ENCODE results near the gene ANKRD13B.

The ANKRD13B gene

DNA sequence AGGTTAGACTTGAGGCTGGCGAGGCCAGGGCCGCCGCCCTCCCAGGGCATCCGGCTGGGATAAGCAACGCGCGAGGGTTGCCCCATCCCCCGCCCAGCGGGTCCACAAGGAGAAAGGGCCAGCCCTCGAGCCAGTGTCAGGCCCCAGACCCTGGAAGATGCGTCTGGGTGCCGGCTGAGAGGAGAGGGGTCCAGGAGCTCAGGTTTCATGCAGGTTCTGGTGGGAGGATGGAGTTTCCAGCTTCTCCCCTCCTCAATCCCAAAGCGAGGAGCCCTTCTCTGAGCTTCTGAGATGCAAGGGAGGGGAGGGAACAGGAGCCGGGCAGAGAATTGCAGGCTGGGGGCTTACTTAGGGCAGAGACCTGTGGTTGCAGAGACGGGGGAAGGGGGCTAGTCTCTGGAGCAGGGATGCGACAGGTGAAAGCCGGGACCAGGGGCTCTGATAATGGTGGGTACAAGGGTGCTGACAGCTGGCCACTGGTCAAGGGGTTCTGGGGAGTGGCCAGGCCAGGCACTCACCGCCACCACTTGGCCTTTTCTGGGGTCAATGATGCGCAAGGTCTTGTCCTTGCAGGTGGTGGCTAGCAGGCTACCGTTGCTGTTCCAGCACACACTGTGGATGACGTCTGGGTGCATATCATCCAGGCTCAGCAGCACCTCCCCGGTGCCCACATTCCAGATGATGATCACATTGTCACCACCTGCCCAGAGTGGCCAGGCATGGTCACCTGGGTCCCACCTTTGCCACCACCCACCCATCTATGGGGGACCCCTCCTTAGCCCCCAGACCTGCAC, 25.5 kb downstream of the ANKRD13B start:
- DNase-seq: no peak

DNA sequence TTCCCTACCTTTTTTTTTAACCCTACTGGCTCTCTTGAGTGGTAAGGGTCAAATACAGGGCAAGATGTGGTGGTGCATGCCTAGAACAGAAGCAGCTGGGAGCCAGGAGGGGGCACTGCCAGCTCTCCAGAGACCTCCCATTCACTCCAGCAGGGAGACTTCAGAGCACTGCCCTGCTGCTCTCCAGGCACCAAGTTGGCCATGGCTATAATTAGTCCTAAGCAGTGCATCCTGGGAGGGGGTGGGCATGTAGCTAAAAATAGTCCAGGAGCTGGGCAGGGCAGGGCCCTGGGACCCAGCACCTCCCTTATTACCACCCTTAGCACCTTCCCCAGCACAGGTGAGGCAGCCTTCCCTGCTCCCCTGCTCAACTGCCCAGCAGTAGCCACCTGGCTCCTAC, 26.3 kb downstream of the ANKRD13B start:
- DNase-seq: peak; percentile 26

DNA sequence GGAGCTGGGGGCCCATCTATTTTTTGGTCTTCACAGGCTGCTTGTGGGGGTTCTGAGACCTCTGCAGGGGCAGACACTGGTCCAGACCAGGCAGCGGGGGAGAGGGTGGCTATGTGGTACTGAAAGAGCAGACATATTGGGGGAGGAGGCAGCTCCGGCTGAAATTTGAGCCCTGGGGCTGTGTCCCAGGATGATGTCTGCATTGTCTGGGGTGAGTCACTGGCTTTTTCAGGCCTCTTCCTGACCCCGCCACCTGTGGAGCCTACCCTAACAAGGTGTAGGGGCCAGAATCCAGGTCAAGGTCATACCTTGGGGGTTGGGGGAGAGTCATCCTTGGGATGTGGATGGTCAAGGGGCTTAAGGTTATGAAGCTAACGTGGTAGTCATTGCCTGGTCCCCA, 27.3 kb downstream of the ANKRD13B start:
- DNase-seq: no peak

DNA sequence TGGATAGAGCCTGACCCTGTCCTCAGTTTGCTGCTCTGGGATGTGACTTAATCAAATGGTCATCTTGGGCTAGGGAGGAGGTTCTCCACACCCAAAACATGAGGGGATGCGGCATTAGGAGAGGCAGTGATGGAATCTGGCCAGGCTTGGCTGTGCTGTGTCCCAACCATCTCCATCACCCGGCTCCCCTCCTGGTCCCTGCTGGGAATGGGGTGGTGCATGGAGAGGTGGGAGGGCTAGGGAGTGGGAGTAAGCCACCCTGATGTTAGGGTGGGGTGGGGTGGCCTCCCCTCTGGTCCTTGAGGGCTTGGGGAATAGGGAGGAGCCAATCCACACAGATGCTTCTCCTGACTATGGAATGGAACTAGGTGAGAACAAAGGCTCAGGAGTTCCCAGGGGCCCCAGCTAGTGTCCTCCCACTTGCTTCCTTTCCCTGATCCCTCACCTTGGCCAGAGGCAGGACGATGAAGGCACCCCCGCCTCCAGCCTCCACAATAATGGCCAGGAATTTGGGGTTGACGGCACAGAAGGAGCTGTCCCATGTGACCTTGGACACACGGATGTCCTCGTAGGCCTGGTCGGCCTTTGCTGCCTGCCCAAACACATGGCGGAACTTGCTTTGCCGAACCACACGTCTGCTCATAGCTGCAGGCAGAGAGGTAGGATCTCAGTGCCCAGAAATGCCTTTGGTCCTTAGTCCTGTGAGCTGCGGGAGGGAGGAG, 28.0 kb downstream of the ANKRD13B start:
- DNase-seq: no peak

DNA sequence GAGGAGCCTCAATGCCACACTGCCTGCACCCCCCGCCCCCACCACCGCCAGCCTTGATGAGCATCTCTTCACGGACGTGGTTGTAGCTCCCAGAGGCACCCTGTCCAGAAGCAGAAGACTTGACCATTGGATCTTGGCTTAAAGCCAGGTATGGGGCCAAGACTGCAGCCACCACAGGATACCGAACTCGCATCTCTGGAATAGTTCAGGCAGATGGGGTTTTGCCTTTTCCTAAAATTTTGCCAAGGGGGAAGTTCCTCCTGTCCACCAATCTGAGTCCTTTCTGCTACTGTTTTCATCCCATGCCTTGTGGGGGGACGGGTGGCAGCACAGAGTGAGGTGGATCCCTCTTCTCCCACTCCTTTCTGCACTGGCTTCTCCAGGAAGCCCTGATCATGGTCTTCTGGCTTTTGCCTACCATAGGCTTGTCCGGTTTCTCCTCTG, 28.8 kb downstream of the ANKRD13B start:
- no peak for DNase-seq

DNA sequence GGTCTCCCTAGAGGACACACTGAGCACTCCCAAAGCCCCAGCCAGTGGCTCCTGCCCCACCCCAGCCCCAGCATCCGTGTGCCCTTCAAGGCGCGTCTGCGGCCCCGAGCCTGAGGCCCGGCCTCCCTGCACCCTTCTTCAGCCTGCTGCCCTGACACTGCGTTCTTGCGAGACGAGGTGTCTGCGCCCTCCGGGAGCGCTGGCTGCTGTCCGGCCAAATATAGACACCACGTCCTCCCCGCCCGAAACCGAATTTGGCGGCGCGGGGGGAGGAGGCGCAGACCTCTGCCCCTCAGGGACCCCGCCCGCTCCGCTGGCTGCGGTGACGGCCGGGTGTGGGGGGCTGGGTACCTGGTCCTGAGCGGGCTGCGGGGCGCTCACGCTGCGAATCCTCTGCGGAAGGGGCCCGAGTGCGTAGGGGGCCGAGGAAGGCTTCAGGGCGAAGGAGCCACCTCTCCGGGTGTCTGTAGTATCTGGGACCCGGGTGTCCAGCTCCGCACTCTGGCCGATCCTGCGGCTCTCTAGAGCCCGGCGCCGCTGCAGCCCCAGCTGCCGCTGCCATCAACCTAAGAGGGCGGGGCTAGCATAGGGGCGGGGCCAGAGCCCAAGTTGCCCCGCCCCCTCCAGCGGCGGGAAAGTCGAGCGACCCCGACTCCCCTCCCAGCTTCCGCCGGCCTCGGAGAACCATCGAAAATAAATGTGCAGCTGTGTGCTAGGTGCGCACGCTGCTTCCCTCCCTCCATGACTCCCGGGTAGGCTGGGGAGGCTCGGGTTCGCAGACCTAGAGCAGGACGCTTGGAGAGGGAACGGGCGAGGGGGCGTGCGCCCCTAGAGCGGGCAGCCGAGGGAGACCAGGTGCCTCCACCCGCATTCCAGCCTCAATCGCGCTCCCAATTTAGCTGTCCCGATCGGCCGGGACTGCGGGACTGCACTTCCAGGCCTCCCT, 29.7 kb downstream of the ANKRD13B start, which contains the start of gene CORO6:
CORO6 (minus strand) TSS at position 576 of the 946 bp plus-strand sequence. CDS start 1,491 bp downstream, outside the sequence.
- peak; percentile 81 for DNase-seq

DNA sequence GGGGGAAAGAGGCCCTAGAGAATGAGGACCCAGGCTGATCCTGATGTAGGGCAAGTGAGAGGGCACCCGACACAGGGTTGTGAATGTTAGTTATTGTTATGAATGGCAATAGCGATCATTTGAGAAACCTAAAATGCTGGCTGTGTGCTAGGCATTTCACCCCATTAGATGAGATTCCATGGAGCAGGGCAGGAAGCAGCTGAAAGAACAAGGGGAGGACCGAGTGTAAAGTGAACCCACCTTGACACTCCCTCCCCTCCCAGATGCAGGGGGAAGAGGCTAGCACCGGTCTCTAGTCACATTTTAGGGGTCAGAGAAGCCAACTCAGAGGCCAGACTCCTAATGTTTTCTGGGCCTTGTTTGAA, 30.3 kb downstream of the ANKRD13B start:
- DNase-seq: no peak

DNA sequence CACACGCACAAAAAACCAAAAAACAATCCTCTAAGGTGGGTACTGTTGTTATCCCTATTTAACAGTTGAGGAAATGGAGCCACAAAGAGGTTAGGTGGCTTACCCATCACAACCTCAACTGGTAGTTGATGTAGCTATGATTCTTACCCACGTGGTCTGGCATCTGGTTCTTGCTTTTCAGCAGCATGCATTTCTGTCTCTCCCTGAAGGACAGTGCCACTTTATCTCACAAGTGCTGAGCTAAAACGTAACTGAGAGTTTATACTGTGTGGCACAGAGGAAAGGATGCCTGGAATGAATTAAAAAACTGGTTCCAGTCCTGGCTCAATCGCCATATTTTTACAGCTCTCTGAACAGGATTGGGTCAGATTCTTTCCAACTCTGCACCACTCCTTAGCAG, 31.7 kb downstream of the ANKRD13B start:
- peak; percentile 68 for DNase-seq

DNA sequence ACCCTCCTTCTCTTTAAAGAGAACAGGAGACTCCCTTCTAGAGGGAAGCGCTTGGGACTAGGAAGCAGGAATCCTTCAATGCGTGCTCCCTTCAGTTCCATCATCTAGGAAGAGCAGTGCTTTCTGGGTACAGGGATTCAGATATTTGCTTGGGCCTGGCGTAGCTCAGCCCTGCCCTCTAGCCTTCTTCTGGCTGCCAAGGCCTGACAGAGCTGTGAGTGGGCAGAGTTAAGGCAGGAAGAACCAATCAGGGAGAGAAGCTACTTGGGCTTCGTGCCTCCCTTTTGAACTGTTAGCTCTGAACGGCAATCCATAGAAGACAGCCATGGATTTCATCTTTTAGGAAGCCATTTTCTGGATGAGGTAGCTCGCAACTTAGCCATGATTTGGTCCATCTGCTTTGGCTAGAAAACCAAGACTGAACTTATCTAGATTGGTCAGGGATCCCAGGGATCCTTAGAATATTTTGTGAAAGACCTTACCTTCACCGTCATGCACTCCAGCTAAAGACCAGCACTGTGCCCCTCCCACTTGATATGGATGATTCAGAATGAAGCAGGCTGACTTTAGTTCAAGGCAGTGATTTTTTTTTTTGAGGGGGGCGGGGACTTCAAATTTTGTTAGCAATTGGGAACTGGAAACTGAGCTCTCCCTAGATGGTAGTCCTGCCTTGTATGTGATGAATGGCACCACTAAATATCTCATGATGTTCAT, 32.3 kb downstream of the ANKRD13B start:
- peak; percentile 21 for DNase-seq

DNA sequence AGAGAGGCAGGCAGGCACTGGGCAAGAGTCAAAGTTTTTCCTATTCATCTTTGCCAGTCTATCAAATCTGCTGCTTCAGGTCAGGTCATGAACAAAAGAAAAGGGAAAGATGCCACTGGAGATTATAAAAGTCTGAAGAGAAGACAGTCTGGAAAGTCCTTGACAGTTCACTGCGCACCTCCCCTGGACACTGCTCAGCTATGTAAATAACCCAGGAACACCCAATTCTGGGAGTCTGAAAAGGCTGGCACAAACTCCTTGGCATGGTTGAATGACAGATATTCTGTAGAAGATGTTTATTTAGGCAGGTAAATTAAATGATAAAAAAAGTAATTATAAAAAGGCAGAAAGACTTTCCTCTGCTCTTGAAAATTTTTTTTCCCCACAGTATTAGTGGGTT, 35.0 kb downstream of the ANKRD13B start:
- DNase-seq: no peak

DNA sequence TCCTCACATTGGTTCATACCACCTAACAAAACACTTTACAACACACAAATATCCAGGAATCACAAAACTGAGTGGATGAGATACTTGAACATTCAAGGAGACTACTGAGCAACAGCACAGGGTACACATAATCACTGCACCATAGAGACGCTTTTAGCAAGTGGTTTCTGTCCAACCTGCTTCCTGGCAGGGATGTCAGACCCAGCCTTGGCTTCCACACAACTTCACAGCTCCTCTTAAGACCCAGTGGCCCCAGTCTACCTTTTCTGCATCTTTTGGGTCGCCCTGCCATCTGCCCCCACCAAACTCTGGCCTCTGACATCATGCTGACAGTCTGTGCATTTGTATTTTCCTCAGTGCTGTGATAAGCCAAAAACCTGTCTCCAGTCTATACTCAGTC, 35.7 kb downstream of the ANKRD13B start:
- DNase-seq: no peak

DNA sequence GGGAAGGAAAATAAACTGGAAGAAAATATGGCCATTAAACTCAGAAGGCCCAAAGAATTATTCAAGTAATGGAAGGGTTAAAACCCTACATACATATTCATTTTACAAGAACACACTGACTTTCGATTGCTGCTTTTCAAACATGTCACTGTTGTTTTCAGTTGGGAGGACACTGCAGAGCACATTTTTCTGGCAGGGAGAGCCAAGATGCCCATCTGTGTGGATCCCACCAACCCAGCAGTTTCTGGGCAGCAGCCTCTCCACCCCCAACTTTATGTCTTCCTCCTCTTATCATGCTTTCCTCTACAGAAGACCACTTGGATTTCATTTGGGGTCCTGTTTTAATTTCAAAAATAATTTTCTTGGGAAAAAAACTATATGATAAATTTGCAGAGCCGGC, 36.9 kb downstream of the ANKRD13B start:
- DNase-seq: no peak

DNA sequence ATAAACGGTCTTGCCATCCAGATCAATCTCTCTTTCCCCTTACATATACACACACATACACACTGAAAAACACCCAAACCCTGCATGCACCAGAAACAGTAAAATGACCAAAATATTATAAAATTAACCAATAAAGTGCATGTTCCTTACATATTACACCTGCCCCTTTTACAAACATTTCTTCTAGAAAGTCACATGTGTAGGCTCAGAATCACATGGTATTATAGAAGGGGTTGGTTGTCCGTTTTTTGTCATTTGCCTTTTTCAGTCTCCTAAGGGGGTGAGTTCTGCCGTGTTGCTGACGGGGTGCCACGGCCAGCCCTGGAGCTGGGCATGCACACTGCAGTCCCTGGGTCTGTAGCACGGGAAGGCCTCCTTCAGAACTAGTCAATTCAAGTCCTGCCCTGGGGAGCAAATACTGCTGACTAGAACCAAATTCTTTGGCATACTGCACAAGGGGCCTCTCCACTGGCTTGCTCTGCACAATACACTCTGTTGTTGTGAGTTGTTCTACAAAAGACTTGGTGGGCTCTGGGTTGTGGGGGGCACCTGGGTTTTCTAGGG, 37.8 kb downstream of the ANKRD13B start:
- no peak for DNase-seq

DNA sequence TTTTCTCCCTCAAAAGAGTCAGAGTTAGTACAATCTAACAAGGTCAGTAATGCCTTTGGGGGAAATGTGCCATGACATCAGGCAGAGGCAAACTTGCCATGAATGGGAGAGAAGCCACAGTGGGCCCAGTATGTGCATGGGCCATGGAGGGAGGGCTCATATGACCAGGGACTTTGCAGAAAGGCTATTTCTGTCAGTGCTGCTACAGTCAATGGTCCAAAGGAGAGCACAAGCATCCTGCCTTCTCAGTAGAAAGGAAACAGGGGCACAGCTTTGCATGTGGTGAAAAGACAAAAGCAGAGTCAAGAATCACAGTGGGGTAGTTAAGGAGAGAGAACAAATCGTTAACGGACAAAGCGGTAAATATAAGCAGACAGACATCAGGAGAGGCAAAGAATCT, 41.0 kb downstream of the ANKRD13B start:
- DNase-seq: no peak

DNA sequence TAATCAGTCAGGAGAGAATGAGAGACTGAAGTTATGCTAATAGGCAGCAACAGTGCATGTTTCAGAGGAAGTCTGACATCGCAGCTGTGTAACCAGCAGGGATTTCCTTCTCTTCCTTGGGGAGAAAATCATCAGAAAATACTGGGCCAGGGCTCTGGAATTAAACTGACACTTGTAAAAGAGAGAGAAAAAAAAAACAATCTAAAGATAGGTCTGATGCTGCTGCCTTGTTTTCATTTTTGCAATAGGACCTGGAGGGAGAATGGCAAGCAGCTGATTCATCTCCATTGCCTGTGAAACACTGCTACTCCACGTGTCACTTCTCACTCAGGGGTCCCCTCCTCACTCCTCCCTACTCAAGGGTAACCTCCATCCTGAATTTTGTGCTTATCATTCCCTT, 47.5 kb downstream of the ANKRD13B start:
- no peak for DNase-seq

DNA sequence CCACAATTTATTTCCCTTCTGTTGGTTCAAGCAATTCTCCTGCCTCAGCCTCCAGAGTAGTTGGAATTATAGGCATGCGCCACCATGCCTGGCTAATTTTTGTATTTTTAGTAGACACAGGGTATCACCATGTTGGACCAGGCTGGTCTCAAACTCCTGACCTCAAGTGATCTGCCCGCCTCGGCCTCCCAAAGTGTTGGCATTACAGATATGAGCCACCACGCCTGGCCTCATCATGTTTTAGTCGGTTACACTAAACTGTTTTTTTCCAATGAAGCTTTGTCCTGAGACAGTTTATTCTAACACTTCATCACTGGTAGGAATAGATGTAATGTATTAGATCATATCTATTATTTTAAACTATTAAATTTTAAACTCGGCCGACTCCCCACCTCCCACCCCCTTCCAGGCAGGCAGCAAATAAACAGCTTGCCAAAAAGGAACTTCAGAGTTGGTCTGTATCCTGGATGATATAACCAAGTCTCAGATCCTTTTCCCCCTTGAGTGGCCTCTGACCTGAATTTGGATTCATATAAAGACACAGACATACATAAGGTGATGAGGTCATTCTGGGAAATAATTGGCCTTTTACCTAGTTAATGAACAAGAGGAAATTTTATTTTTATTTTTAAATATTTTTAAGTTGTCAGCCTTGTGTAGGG, 48.2 kb downstream of the ANKRD13B start:
- no peak for DNase-seq

DNA sequence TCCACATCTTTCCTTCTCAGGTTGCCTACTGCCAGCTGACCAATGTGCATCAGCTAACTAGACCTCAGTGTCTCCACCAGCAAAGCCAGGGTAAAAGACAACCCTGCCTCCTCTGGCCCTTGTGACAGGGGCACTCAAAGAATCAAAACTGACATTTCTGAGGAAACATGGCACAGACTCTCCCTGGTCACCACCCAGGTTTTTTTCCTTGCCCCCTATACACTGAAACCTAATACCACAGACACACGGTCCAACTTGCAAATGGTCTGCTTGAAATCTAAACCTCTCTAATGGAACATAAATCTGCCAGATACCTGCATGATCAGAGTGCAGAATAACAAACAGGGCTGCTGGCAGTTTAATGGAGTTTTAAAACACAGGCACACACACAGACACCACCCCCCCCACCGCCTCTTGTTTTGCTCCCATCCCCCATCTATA, 49.3 kb downstream of the ANKRD13B start:
- DNase-seq: no peak

DNA sequence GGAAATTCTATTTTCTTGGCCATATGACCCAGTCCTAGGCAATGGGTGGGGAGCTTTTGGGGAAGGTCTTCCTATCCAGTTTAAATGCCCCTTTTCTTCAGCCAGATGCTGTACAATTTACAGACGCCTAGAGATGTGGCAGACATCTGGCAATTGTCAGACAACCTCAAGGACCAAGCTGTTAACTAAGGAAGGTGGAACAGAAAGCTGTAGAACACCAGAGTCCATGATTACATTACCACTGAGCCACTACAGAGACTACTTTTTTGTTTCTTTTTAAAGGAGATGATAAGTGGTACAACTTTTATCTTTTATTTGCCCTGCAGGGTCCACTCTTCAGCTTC, 50.9 kb downstream of the ANKRD13B start:
- DNase-seq: no peak

DNA sequence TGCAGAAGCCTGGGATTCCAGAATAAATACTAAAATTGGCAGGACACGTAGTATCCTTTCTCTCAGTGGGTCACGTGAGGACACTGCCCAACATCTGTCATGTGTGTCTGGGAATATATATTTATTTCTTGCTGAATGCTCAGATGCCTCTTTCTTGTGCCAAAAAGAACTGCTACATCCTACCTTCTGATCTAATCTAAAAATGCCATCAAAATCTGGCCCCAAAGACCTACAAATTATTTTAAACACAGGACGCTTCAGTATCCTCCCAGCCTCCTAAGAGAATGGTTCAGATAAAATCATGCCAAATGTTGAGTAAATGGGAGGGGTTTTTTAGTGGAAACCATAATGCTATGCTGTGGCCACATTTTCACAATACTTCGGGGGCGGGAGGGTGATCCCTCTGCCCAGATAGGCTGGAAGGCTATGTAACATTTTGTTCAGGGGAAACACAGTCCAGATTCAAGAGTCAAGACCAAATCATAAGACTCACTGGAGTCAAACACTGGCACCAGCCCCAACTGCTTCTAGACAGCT, 52.7 kb downstream of the ANKRD13B start:
- no peak for DNase-seq

DNA sequence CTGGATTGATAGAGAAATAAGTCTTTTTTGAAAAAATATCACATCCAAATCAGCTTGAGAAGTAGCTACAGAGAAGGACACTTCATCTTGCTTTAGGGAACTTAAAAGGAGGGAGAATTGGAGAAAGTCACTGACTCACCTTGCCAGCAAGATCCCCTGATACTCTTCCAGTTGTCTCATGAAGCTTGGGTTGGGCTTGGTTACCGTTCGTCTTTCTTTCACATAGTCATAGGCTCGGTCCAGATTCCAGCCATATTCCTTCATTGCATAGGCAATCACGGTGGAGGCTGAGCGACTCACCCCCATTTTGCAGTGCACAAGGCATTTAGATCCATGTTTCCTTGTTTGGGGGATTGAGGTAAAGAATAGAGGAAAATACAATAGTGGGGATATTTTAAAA, 55.1 kb downstream of the ANKRD13B start:
- no peak for DNase-seq

DNA sequence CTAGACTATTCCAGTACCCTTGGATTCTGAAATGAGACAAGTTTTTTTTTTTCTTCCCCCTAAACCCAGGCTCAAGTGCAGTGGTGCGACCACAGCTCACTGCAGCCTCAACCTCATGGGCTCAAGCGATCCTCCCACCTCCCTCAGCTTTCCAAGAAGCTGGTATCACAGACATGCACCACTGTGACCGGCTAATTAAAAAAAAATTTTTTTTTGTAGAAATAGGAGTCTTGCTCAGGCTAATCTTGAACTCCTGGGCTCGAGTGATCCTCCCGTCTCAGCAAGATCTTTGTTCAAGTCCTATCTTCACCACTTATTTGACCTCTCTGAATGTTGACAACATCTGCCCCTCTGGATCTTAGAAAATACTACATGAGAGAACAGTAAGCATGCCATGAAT, 56.4 kb downstream of the ANKRD13B start:
- DNase-seq: no peak

Data from activated CD4-positive, alpha-beta T cell treated with anti-CD3 and anti-CD28 coated beads, Interleukin-2, Interleukin-6, amounts not matched to agents 100 ng/mL and 50 ng/mL, durations not matched to agents 16 hours and 8 hours (primary cell).